Right lobe of liver (tissue), 4 donors: ENCODE data around the gene DMWD.

ENCODE experiments used
- CTCF ChIP-seq, 4 donors: fragments of 200-600 bp in 3 of 4; fragments of 450-650 bp in 1 of 4; IDR thresholded peaks; one replicate each; pipeline versions ENCODE4 v1.5.1 to v1.8.0; 2016 to 2022; ENCODE audit warnings: antibody characterized with exemption in 4 of 4, mild to moderate bottlenecking in 2 of 4
- POLR2A ChIP-seq: fragments of 450-650 bp; IDR thresholded peaks from one replicate; pipeline ENCODE4 v1.6.1; 2017; ENCODE audit warnings: antibody characterized with exemption, mild to moderate bottlenecking
- donor health status: DM: no; HTN: no; CAD: no.
- donor health status: DM: no; HTN: no; CAD: no.
- donor health status: DM: no; HTN: yes; CAD: no.

- TF ChIP-seq CTCF (IDR thresholded peaks at IDR 0.05) (no peak), POLR2A (no peak)
Measured at GRCh38 chr19:45825917-45826893, 33.6 kb upstream of the DMWD start.
